WTC11 (cell line): ENCODE data around the gene HIBADH. TPM values are rescaled to one million over a fixed set of nuclear protein-coding genes. Genes with fewer than 3 reads are reported as not detected.

Experiments
- ATAC-seq: fragments of 200-7000 bp; cut with Tn5 transposase; 2 replicates; pipeline ENCODE4 v1.10.0; 2021; ENCODE audit warnings: mild to moderate bottlenecking, moderate library complexity
- CTCF ChIA-PET: fragments of 300-600 bp; sonication (Branson Sonifier 250); formaldehyde crosslinking; loops from one replicate; lab custom pipeline; 2021; ENCODE audit warnings: antibody characterized with exemption; lab: Charles Lee
- POLR2A ChIA-PET: fragments of 350-600 bp; sonication (Branson Sonifier 250); formaldehyde crosslinking; loops from one replicate; lab custom pipeline; 2021; ENCODE audit warnings: antibody characterized with exemption; lab: Charles Lee
- DNase-seq: peaks from one replicate; pipeline ENCODE4 v3.0.0; 2021; ENCODE audit warnings: low spot score
- H3K27ac Mint-ChIP-seq: 2 replicates; pipeline ENCODE4 v1.8.0; 2021; ENCODE audit warnings: mixed read lengths
- H3K27me3 Mint-ChIP-seq: 2 replicates; pipeline ENCODE4 v1.8.0; 2021; ENCODE audit warnings: low read depth, mild to moderate bottlenecking, moderate library complexity, mixed read lengths
- H3K36me3 Mint-ChIP-seq: 2 replicates; pipeline ENCODE4 v1.8.0; 2021; ENCODE audit warnings: mixed read lengths
- H3K4me1 Mint-ChIP-seq: 2 replicates; pipeline ENCODE4 v1.8.0; 2022; ENCODE audit warnings: mixed read lengths
- H3K4me3 Mint-ChIP-seq: 2 replicates; pipeline ENCODE4 v1.8.0; 2021; ENCODE audit warnings: mild to moderate bottlenecking, moderate library complexity, mixed read lengths
- H3K9me3 Mint-ChIP-seq: 2 replicates; pipeline ENCODE4 v1.8.0; 2021; ENCODE audit warnings: mixed read lengths
- ESRRA ChIP-seq: sonication (generic); formaldehyde crosslinking; IDR thresholded peaks from 2 replicates; pipeline ENCODE4 v1.8.1; 2022; ENCODE audit warnings: mild to moderate bottlenecking, missing genetic modification reagents, borderline replicate concordance
- GABPB1 ChIP-seq: sonication (generic); formaldehyde crosslinking; IDR thresholded peaks from 2 replicates; pipeline ENCODE4 v1.8.1; 2023; ENCODE audit warnings: mild to moderate bottlenecking, missing genetic modification reagents
- GTF2I ChIP-seq: fragments of 250-450 bp; sonication (Bioruptor Pico); conservative IDR thresholded peaks from 2 replicates; pipeline ENCODE4 v1.4.0; 2021; ENCODE audit warnings: mild to moderate bottlenecking
- IRF2 ChIP-seq: sonication (generic); formaldehyde crosslinking; IDR thresholded peaks from 2 replicates; pipeline ENCODE4 v1.8.0; 2022; ENCODE audit warnings: low read depth, missing genetic modification reagents, borderline replicate concordance
- JAZF1 ChIP-seq: fragments of 250-450 bp; sonication (Bioruptor Pico); IDR thresholded peaks from 2 replicates; pipeline ENCODE4 v1.9.0; 2021; ENCODE audit warnings: moderate library complexity, mild to moderate bottlenecking, inconsistent platforms
- KAT7 ChIP-seq: sonication (generic); formaldehyde crosslinking; IDR thresholded peaks from 2 replicates; pipeline ENCODE4 v1.8.1; 2023; ENCODE audit warnings: missing genetic modification reagents, mild to moderate bottlenecking, borderline replicate concordance
- MXD4 ChIP-seq: fragments of 250-450 bp; sonication (Bioruptor Pico); IDR thresholded peaks from 2 replicates; pipeline ENCODE4 v1.8.0; 2021; ENCODE audit warnings: mild to moderate bottlenecking, moderate library complexity, borderline replicate concordance
- MYBL2 ChIP-seq: sonication (generic); formaldehyde crosslinking; IDR thresholded peaks from 2 replicates; pipeline ENCODE4 v1.8.1; 2023; ENCODE audit warnings: mild to moderate bottlenecking, moderate library complexity, missing genetic modification reagents
- NFATC4 ChIP-seq: fragments of 250-450 bp; sonication (Bioruptor Pico); IDR thresholded peaks from 2 replicates; pipeline ENCODE4 v1.9.0; 2021; ENCODE audit warnings: mild to moderate bottlenecking
- NFYB ChIP-seq: sonication (generic); formaldehyde crosslinking; conservative IDR thresholded peaks from 2 replicates; pipeline ENCODE4 v1.8.0; 2022; ENCODE audit warnings: low read depth, missing genetic modification reagents
- SP1 ChIP-seq: sonication (generic); formaldehyde crosslinking; conservative IDR thresholded peaks from 2 replicates; pipeline ENCODE4 v1.8.1; 2022; ENCODE audit warnings: missing genetic modification reagents
- TEAD1 ChIP-seq: sonication (generic); formaldehyde crosslinking; IDR thresholded peaks from 2 replicates; pipeline ENCODE4 v1.8.0; 2022; ENCODE audit warnings: mild to moderate bottlenecking, missing genetic modification reagents
- TEAD4 ChIP-seq: sonication (generic); formaldehyde crosslinking; IDR thresholded peaks from 2 replicates; pipeline ENCODE4 v1.8.0; 2022; ENCODE audit warnings: mild to moderate bottlenecking, missing genetic modification reagents
- ZNF263 ChIP-seq: sonication (generic); formaldehyde crosslinking; IDR thresholded peaks from 2 replicates; pipeline ENCODE4 v1.8.1; 2022; ENCODE audit warnings: low read depth, mild to moderate bottlenecking, moderate library complexity, missing genetic modification reagents
- ZNF416 ChIP-seq: fragments of 250-450 bp; sonication (Bioruptor Pico); IDR thresholded peaks from 2 replicates; pipeline ENCODE4 v1.9.0; 2021; ENCODE audit warnings: mild to moderate bottlenecking, inconsistent platforms
- ZNF423 ChIP-seq: fragments of 250-450 bp; sonication (Bioruptor Pico); IDR thresholded peaks from 2 replicates; pipeline ENCODE4 v2.1.2; 2022; ENCODE audit warnings: mild to moderate bottlenecking, moderate library complexity
- total RNA-seq: library from RNA; stranded (reverse); gene quantifications from 3 replicates; pipeline ENCODE4 v1.2.3, GENCODE V29; 2021
- TF ChIP-seq, protein P1 (sequence below): sonication (generic); formaldehyde crosslinking; conservative IDR thresholded peaks from 2 replicates; pipeline ENCODE4 v1.8.1; 2023; ENCODE audit warnings: mild to moderate bottlenecking, low read depth, missing genetic modification reagents, moderate library complexity
- TF ChIP-seq, protein P2 (sequence below): fragments of 250-450 bp; sonication (Bioruptor Pico); conservative IDR thresholded peaks from 2 replicates; pipeline ENCODE4 v1.9.0; 2021; ENCODE audit warnings: mild to moderate bottlenecking
- TF ChIP-seq, protein P3 (sequence below): sonication (generic); formaldehyde crosslinking; IDR thresholded peaks from 2 replicates; pipeline ENCODE4 v1.8.1; 2023; ENCODE audit warnings: mild to moderate bottlenecking, moderate library complexity, missing genetic modification reagents
- TF ChIP-seq, protein P4 (sequence below): sonication (generic); formaldehyde crosslinking; IDR thresholded peaks from 2 replicates; pipeline ENCODE4 v1.8.0; 2023; ENCODE audit warnings: mild to moderate bottlenecking, missing genetic modification reagents
- TF ChIP-seq, protein P5 (sequence below): sonication (generic); formaldehyde crosslinking; IDR thresholded peaks from 2 replicates; pipeline ENCODE4 v1.8.0; 2023; ENCODE audit warnings: missing genetic modification reagents, mild to moderate bottlenecking, borderline replicate concordance
- TF ChIP-seq, protein P6 (sequence below): fragments of 250-450 bp; sonication (Bioruptor Pico); IDR thresholded peaks from 2 replicates; pipeline ENCODE4 v1.9.0; 2021; ENCODE audit warnings: moderate library complexity, mild to moderate bottlenecking, inconsistent platforms, borderline replicate concordance
- TF ChIP-seq, protein P7 (sequence below): sonication (generic); formaldehyde crosslinking; IDR thresholded peaks from 2 replicates; pipeline ENCODE4 v1.8.0; 2022; ENCODE audit warnings: mild to moderate bottlenecking, missing genetic modification reagents

HIBADH gene
- total RNA-seq, 1 experiment from 2014 or later = 27.9 TPM

DNA sequence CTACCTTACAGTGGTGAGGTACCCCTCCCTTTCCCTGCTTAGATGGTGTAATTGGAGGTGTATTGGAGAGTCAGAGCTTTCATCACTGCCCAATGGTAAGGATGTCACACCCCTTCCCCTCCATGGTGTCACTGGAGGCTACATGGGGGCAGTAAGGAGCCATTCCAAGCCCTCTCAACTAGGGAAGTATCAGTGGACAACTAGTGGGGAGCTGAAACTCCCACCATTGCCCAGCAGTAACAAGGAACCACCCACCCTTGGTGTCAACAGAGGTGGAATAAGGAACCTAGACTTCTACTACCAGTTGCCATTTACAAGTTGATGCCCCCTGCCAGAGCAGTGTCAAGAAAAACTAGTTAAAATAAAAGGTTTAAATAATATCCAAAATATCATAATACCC, 2.8 kb upstream of the HIBADH start (continued):
- TF ChIP-seq, protein P1, sequence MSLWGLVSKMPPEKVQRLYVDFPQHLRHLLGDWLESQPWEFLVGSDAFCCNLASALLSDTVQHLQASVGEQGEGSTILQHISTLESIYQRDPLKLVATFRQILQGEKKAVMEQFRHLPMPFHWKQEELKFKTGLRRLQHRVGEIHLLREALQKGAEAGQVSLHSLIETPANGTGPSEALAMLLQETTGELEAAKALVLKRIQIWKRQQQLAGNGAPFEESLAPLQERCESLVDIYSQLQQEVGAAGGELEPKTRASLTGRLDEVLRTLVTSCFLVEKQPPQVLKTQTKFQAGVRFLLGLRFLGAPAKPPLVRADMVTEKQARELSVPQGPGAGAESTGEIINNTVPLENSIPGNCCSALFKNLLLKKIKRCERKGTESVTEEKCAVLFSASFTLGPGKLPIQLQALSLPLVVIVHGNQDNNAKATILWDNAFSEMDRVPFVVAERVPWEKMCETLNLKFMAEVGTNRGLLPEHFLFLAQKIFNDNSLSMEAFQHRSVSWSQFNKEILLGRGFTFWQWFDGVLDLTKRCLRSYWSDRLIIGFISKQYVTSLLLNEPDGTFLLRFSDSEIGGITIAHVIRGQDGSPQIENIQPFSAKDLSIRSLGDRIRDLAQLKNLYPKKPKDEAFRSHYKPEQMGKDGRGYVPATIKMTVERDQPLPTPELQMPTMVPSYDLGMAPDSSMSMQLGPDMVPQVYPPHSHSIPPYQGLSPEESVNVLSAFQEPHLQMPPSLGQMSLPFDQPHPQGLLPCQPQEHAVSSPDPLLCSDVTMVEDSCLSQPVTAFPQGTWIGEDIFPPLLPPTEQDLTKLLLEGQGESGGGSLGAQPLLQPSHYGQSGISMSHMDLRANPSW (CRISPR knock-in tag) = no peak
- TF ChIP-seq TEAD4 (CRISPR knock-in tag) (no peak), NFATC4 (CRISPR knock-in tag) (no peak)
- TF ChIP-seq, all 79 proteins: peak for 0

DNA sequence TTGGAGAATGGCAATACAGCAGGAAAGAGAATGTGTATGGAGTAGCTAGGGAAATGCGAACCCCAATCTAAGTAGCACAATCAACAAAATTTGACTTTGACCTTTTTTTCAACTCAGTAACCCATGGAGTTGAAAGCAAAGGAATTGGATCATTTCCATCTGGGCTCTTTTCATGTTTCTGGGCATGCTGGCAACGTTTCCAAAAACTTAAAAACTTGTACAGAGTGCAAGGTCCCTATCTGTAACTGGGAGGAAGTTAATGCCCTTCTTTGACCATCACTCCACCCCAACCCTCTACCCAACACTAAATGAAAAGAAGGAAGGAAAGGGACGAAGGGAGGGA, 1.3 kb upstream of the HIBADH start:
- TF ChIP-seq, protein P2, sequence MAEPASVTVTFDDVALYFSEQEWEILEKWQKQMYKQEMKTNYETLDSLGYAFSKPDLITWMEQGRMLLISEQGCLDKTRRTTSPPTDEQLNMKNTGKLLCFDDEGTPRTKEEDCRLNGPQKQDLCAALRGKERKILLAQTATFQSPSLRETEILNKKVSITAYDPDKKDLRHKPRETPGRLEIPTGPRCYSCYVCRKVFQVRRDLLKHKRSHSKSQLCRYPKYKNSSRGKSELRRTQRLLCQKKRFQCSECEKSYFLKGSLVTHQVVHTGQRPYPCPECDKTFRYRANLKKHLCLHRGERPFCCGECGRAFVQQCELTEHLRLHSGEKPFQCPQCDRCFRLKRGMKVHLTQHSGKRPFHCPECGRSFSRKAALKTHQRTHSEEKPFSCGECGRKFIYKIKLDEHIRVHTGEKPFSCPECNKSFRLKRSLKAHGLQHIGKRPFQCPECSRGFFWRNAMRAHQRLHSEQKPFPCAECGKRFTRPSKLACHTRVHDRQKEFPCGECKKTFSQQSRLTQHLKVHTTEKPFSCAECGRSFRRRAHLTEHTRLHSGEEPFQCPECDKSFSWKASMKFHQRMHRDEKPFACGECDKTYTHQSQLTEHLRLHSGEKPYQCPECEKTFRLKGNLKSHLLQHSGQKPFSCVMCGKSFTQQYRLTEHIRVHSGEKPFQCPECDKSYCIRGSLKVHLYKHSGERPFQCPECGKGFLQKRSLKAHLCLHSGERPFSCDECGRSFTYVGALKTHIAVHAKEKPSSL = no peak
- TF ChIP-seq, protein P3, sequence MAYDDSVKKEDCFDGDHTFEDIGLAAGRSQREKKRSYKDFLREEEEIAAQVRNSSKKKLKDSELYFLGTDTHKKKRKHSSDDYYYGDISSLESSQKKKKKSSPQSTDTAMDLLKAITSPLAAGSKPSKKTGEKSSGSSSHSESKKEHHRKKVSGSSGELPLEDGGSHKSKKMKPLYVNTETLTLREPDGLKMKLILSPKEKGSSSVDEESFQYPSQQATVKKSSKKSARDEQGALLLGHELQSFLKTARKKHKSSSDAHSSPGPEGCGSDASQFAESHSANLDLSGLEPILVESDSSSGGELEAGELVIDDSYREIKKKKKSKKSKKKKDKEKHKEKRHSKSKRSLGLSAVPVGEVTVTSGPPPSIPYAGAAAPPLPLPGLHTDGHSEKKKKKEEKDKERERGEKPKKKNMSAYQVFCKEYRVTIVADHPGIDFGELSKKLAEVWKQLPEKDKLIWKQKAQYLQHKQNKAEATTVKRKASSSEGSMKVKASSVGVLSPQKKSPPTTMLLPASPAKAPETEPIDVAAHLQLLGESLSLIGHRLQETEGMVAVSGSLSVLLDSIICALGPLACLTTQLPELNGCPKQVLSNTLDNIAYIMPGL = no peak
- TF ChIP-seq JAZF1 (no peak), ESRRA (CRISPR knock-in tag) (no peak), GABPB1 (no peak), IRF2 (CRISPR knock-in tag) (no peak), SP1 (no peak), ZNF263 (CRISPR knock-in tag) (no peak), MXD4 (no peak), NFYB (CRISPR knock-in tag) (no peak), ZNF423 (CRISPR knock-in tag) (no peak), GTF2I (CRISPR knock-in tag) (no peak), TEAD1 (CRISPR knock-in tag) (no peak), ZNF416 (no peak), KAT7 (no peak), MYBL2 (no peak)
- TF ChIP-seq, protein P4, sequence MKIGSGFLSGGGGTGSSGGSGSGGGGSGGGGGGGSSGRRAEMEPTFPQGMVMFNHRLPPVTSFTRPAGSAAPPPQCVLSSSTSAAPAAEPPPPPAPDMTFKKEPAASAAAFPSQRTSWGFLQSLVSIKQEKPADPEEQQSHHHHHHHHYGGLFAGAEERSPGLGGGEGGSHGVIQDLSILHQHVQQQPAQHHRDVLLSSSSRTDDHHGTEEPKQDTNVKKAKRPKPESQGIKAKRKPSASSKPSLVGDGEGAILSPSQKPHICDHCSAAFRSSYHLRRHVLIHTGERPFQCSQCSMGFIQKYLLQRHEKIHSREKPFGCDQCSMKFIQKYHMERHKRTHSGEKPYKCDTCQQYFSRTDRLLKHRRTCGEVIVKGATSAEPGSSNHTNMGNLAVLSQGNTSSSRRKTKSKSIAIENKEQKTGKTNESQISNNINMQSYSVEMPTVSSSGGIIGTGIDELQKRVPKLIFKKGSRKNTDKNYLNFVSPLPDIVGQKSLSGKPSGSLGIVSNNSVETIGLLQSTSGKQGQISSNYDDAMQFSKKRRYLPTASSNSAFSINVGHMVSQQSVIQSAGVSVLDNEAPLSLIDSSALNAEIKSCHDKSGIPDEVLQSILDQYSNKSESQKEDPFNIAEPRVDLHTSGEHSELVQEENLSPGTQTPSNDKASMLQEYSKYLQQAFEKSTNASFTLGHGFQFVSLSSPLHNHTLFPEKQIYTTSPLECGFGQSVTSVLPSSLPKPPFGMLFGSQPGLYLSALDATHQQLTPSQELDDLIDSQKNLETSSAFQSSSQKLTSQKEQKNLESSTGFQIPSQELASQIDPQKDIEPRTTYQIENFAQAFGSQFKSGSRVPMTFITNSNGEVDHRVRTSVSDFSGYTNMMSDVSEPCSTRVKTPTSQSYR = no peak
- TF ChIP-seq, protein P5, sequence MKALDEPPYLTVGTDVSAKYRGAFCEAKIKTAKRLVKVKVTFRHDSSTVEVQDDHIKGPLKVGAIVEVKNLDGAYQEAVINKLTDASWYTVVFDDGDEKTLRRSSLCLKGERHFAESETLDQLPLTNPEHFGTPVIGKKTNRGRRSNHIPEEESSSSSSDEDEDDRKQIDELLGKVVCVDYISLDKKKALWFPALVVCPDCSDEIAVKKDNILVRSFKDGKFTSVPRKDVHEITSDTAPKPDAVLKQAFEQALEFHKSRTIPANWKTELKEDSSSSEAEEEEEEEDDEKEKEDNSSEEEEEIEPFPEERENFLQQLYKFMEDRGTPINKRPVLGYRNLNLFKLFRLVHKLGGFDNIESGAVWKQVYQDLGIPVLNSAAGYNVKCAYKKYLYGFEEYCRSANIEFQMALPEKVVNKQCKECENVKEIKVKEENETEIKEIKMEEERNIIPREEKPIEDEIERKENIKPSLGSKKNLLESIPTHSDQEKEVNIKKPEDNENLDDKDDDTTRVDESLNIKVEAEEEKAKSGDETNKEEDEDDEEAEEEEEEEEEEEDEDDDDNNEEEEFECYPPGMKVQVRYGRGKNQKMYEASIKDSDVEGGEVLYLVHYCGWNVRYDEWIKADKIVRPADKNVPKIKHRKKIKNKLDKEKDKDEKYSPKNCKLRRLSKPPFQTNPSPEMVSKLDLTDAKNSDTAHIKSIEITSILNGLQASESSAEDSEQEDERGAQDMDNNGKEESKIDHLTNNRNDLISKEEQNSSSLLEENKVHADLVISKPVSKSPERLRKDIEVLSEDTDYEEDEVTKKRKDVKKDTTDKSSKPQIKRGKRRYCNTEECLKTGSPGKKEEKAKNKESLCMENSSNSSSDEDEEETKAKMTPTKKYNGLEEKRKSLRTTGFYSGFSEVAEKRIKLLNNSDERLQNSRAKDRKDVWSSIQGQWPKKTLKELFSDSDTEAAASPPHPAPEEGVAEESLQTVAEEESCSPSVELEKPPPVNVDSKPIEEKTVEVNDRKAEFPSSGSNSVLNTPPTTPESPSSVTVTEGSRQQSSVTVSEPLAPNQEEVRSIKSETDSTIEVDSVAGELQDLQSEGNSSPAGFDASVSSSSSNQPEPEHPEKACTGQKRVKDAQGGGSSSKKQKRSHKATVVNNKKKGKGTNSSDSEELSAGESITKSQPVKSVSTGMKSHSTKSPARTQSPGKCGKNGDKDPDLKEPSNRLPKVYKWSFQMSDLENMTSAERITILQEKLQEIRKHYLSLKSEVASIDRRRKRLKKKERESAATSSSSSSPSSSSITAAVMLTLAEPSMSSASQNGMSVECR = no peak
- TF ChIP-seq, protein P6, sequence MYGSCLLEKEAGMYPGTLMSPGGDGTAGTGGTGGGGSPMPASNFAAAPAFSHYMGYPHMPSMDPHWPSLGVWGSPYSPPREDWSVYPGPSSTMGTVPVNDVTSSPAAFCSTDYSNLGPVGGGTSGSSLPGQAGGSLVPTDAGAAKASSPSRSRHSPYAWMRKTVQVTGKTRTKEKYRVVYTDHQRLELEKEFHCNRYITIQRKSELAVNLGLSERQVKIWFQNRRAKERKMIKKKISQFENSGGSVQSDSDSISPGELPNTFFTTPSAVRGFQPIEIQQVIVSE (CRISPR knock-in tag) = no peak
- TF ChIP-seq, protein P7, sequence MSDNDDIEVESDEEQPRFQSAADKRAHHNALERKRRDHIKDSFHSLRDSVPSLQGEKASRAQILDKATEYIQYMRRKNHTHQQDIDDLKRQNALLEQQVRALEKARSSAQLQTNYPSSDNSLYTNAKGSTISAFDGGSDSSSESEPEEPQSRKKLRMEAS = no peak
- TF ChIP-seq, all 79 proteins: peak for 0
- H3K4me3 Mint-ChIP-seq = peak overlapping the region; percentile 83
- ATAC-seq (no peak), DNase-seq (no peak)
- ChIA-PET CTCF (no interaction called here), POLR2A (no interaction called here)
- peaks cover 17% of the 10 kb centered on the region for H3K4me1 Mint-ChIP-seq
- no peak overlapping the region for H3K27ac Mint-ChIP-seq
- no peaks in the 10 kb centered on the region for H3K9me3 Mint-ChIP-seq
- H3K27me3 Mint-ChIP-seq = peaks cover 8% of the 10 kb centered on the region
- H3K36me3 Mint-ChIP-seq = no peaks in the 10 kb centered on the region
